GM21723 (cell line): Measurements from ENCODE around the gene ITLN2.
"Not testable (repeated sequence)": the region's sequence is repeated elsewhere in the genome, so short reads cannot be mapped to it uniquely, and the experiment has no call there.

Experiments used
- ATAC-seq: cut with Tn5 transposase; IDR thresholded peaks from one replicate; pipeline ENCODE4 v1.9.1; 2021; ENCODE audit warnings: mild to moderate bottlenecking, moderate library complexity; ENCODE audit not compliant: unreplicated experiment

The ITLN2 gene

GRCh38 chr1:160954158-160955104 lies at the start of gene ITLN2:
Gene ITLN2 (minus strand): TSS chr1:160954809. CDS start chr1:160954741, 68 bp downstream.
- ATAC-seq: no peak

GRCh38 chr1:161001525-161001924 lies 46.9 kb upstream of the ITLN2 start:
- ATAC-seq: no peak

- no peak for ATAC-seq
Measured at GRCh38 chr1:161000736-161001480, 46.3 kb upstream of the ITLN2 start.

DNA sequence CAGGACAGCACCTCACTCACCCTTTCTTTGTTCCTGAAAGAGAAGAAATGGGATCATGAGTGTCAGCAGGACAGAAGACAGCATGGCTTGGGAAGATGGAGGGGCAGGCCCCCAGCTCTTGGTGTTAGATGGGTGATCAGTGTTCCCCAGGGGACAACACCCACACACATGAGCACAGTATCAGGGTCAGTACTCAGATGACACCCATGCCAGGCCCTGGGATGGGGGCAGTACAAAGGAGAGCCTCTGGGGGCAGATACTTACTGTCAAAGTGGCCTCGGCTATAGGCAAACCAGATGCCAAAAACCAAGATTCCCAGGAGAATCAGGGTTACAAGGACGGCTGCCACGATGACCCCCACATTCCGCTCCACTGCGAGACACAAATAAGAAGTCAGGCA lies 44.8 kb upstream of the ITLN2 start:
- ATAC-seq: no peak

DNA sequence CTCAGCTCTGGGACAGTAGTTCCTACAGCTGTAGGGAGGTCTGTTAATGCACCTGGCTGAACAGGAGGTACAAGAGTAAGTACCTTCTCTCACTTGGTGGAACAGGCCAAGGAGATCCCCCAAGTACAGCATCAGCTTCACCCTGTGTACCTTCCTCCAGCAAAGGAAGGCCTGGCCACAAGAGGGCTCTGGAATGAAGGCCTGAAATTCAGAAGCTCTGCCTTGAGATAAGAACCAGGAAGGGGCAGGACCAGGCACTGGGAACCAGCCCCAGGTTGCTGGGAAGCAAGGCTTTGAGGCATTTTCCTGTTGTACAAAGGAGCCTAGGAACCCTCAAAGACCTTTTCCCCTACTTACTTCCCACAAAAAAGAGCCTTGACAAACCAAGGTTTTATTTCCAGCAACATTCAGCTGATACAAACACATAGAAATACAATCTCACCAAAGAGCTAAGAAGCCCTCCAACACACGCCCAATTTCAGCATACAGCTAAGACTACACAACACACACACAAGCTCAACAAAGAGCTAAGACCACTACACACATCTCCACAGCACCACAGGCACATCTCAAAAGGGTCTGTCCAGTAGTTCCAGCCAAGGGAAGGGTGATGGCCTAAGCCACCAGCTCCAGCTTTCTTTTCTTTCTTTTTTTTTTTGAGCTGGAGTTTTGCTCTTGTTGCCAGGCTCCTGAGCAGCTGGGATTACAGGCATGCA lies 42.9 kb upstream of the ITLN2 start:
- ATAC-seq: peak; percentile 49

- ATAC-seq: no peak
Measured at GRCh38 chr1:160996178-160996577, 41.6 kb upstream of the ITLN2 start.

- no peak for ATAC-seq
Measured at GRCh38 chr1:160993544-160994193, 39.1 kb upstream of the ITLN2 start.

GRCh38 chr1:160992036-160992435 lies 37.4 kb upstream of the ITLN2 start:
- ATAC-seq: not testable (repeated sequence)

GRCh38 chr1:160987359-160988050 lies 32.9 kb upstream of the ITLN2 start:
- no peak for ATAC-seq

DNA sequence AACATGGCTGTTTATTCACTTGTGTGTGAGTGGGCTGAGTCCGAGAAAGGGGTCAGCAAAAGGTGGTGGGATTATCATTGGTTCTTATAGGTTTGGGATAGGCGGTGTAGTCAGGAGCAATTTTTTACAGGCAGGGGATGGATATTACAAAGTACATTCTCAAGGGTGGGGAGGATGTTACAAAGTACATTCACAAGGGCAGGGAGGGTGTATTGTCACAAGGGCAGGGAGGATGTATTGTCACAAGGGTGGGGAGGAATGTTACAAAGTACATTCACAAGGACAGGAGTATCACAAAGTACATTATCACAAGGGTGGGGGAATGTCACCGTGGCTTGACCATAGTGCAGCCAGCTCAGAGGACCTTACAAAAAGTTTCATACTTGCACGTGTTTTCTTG lies 31.1 kb upstream of the ITLN2 start:
- ATAC-seq: no peak

- ATAC-seq: no peak
Measured at GRCh38 chr1:160981584-160982411, 27.2 kb upstream of the ITLN2 start.

- no peak for ATAC-seq
Measured at GRCh38 chr1:160979286-160979685, 24.7 kb upstream of the ITLN2 start.

DNA sequence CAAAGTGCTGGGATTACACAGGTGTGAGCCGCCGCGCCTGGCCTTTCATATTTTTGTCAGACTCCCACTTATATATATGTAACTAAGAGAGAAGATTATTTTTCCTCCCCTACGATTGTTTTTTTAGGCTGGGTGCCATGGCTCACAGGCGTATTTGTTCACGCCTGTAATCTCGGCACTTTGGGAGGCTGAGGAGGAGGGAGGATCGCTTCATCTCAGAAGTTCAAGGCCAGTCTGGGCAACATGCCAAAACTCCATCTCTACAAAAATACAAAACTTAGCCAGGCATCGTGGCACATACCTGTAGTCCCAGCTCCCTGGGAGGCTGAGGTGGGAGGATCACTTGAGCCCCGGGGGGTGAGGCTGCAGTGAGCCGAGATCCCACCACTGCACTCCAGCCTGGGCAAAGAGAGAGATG lies 23.9 kb upstream of the ITLN2 start:
- ATAC-seq: no peak

GRCh38 chr1:160975026-160975425 lies 20.4 kb upstream of the ITLN2 start:
- no peak for ATAC-seq

DNA sequence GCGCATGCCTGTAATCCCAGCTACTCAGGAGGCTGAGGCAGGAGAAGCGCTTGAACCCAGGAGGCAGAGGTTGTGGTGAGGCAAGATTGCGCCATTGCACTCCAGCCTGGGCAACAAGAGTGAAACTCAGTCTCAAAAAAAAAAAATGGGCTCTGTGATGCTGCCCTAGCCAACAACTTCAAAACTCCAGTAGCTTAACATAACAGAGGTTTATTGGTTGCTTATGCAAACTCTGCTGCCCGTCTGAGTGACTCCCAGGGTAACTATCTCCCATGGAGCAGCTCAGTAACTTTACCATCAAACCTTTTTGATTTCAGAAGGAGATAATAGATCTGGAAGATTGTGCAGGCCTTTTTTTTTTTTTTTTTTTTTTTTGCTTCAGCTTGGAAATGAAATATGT lies 18.9 kb upstream of the ITLN2 start:
- no peak for ATAC-seq

DNA sequence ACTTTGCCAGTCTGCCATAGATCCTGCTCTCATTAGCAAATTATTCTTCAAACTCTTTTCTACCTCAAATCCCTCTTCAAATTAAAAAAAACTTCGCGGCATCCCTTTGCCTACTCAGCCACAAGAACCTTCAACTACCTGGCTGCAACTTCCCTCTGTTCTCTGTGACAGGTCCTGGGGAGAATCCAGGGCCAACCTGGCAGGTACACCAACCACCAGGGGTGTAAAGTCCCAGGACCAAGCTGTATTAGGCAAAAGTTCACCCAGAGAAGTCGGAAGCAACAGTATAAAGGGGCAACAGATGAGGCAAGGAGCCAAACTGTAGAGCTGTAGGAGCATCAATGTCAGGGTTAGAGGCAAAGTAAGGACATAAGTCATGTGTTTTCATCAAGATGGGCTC lies 18.3 kb upstream of the ITLN2 start:
- no peak for ATAC-seq

GRCh38 chr1:160971618-160972056 lies 17.0 kb upstream of the ITLN2 start:
- peak; percentile 66 for ATAC-seq

- no peak for ATAC-seq
Measured at GRCh38 chr1:160963521-160963920, 8.9 kb upstream of the ITLN2 start.

DNA sequence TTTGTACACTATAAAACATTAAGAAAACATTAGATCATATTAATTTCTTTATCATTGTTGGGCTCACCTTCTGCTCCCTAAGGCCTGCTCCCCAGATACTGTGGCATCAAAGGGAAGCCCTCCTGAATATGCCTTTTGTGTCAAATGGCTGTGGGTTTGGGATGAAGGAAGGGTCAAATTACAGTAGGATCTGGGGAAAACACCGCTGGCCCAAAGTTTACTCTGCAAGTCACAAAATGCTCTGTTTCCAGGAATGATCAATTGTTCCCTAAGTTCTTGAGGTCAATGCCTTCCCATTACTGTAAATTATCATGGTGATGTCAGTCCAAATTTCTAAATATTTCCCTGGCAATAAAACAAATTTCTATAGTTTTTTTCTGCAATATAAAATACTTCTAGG lies 6.8 kb upstream of the ITLN2 start:
- no peak for ATAC-seq
